ENCODE results near the gene GJD3. TPM values are rescaled to one million over a fixed set of nuclear protein-coding genes. Genes with fewer than 3 reads are reported as not detected.

The GJD3 gene
- total RNA-seq, 2 donors from 2014 or later = 1.5 TPM; not detected in 1

- peaks cover 0 to 12% of the 10 kb centered on the region in 2 donors for H3K4me1 ChIP-seq (ENCODE audit: control insufficient read depth in 1 of 2, low read depth in 2 of 2)
These were observed 7.3 kb downstream of the GJD3 start for GRCh38 chr17:40356990-40357881.

GRCh38 chr17:40355804-40356758 lies 8.5 kb downstream of the GJD3 start:
- Histone ChIP-seq H3K4me3 (no peak overlapping the region), H3K27ac (no peak overlapping the region), H3K27me3 (replicated peaks; ENCODE audit: insufficient read depth) (no peaks in the 10 kb centered on the region), H3K36me3 (peaks cover 23% of the 10 kb centered on the region), H3K4me1 (ENCODE audit: control insufficient read depth in 1 of 2, low read depth in 2 of 2) (peaks cover 0 to 12% of the 10 kb centered on the region in 2 donors), H3K9me3 (no peaks in the 10 kb centered on the region)
- ATAC-seq (ENCODE audit: insufficient number of reproducible peaks, low FRiP score, low read depth) (no peak), DNase-seq (ENCODE audit: low spot score) (no peak)
- TF ChIP-seq CTCF (IDR thresholded peaks at IDR 0.05) = no peak

More at GRCh38 chr17:40356990-40357881, 7.3 kb downstream of the GJD3 start:
- Histone ChIP-seq H3K4me3 (no peak overlapping the region), H3K27me3 (replicated peaks; ENCODE audit: insufficient read depth) (no peaks in the 10 kb centered on the region), H3K36me3 (peaks cover 14% of the 10 kb centered on the region), H3K9me3 (no peaks in the 10 kb centered on the region), H3K27ac (peak overlapping the region in 1 of 2 donors; percentile 2)
- TF ChIP-seq CTCF (IDR thresholded peaks at IDR 0.05) = no peak
- ATAC-seq (ENCODE audit: insufficient number of reproducible peaks, low FRiP score, low read depth) (no peak), DNase-seq (ENCODE audit: low spot score) (no peak)

- DNase-seq (ENCODE audit: low spot score) = no peak
- Histone ChIP-seq H3K9me3 (no peaks in the 10 kb centered on the region), H3K27me3 (replicated peaks; ENCODE audit: insufficient read depth) (no peaks in the 10 kb centered on the region), H3K27ac (no peak overlapping the region), H3K36me3 (peaks cover 23% of the 10 kb centered on the region), H3K4me1 (ENCODE audit: control insufficient read depth in 1 of 2, low read depth in 2 of 2) (peaks cover 0 to 18% of the 10 kb centered on the region in 2 donors), H3K4me3 (no peak overlapping the region)
- ATAC-seq (ENCODE audit: insufficient number of reproducible peaks, low FRiP score, low read depth) = no peak
- TF ChIP-seq CTCF (IDR thresholded peaks at IDR 0.05) = peak; percentile 98
These were observed 9.3 kb downstream of the GJD3 start for GRCh38 chr17:40355123-40355803.

- H3K36me3 ChIP-seq = peaks cover 23% of the 10 kb centered on the region
- no peaks in the 10 kb centered on the region for H3K27me3 ChIP-seq (replicated peaks; ENCODE audit: insufficient read depth)
- no peaks in the 10 kb centered on the region for H3K9me3 ChIP-seq
- peaks cover 0 to 26% of the 10 kb centered on the region in 2 donors for H3K4me1 ChIP-seq (ENCODE audit: control insufficient read depth in 1 of 2, low read depth in 2 of 2)
- H3K4me3 ChIP-seq = no peak overlapping the region
- TF ChIP-seq CTCF (IDR thresholded peaks at IDR 0.05) = no peak
- ATAC-seq (ENCODE audit: insufficient number of reproducible peaks, low FRiP score, low read depth) (no peak), DNase-seq (ENCODE audit: low spot score) (no peak)
- H3K27ac ChIP-seq = no peak overlapping the region
These were observed 10.1 kb downstream of the GJD3 start for GRCh38 chr17:40354221-40355122.
